HG03342 (cell line): ENCODE measurements around the gene CHRFAM7A.
"Not testable (repeated sequence)": the region's sequence is repeated elsewhere in the genome, so short reads cannot be mapped to it uniquely, and the experiment has no call there.

Experiments used
- ATAC-seq: cut with Tn5 transposase; IDR thresholded peaks from one replicate; pipeline ENCODE4 v1.9.1; 2021; ENCODE audit warnings: mild to moderate bottlenecking, moderate library complexity; ENCODE audit not compliant: unreplicated experiment

Gene CHRFAM7A

DNA sequence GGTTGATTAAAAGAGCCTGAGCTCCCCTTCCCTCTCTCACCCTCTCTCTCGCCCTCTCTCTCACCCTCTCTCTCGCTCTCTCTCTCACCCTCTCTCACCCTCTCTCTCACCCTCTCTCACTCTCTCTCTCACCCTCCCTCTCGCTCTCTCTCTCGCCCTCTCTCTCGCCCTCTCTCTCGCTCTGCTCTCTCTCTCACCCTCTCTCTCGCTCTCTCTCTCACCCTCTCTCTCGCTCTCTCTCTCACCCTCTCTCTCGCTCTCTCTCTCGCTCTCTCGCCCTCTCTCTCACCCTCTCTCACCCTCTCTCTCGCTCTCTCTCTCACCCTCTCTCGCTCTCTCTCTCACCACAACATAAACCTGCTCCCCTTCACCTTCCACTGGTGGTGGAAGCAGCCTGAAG, 67.2 kb downstream of the CHRFAM7A start:
- not testable (repeated sequence) for ATAC-seq

DNA sequence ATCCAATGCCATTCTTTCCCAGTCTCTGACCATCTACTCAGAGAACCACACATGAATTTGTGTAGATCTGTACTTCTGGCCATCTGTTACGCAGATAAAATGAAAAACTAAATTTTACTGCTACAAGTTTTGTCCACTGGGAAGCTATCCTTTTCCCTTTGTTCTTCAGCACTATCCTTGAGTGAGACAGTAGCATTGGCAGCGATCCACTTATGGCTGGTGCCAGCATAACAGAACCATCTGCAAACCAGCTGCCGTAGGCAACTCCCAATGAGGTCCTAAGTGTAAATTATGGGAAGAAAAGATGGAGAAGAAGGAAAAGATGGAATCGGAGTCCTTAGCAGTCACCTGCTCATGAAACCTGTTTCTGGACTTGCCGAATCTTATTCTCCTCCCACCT, 72.3 kb downstream of the CHRFAM7A start:
- not testable (repeated sequence) for ATAC-seq

- ATAC-seq: not testable (repeated sequence)
Observed at GRCh38 chr15:30315704-30316103, 77.6 kb downstream of the CHRFAM7A start.

DNA sequence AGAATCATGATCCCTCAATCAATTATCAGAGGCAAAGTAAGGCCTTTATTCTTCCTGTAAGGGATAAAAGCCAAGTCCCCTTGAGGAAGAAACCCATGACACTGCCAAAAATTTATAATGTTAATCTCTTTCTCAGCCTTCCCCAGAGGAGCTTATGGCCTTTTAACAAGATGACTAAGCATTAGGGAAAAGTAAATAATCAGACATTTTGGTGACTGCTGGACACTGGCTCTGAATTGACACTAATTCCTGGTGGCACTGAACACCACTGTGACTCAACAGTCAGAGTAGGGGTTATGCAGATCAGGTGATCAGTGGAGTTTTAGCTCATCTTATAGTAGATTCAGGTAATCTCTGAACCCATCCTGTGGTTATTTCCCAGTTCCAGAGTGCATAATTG, 82.8 kb downstream of the CHRFAM7A start:
- ATAC-seq: not testable (repeated sequence)
